ENCODE results near the gene PDZD2.
"Not testable (repeated sequence)": the region's sequence is repeated elsewhere in the genome, so short reads cannot be mapped to it uniquely, and the experiment has no call there.

GRCh38 chr5:32080565-32080964 is 441.6 kb downstream of the PDZD2 start:
- TF ChIP-seq CTCF (conservative IDR thresholded peaks at IDR 0.05 in 1 of 2, IDR thresholded peaks at IDR 0.05 in 1 of 2; ENCODE audit: extremely low read depth in 1 of 2, insufficient read depth in 1 of 2, low read depth in 1 of 2, low read length in 2 of 2); EZH2 (IDR thresholded peaks at IDR 0.05; ENCODE audit: borderline replicate concordance, low read length): not testable (repeated sequence)

Measured in mammary epithelial cell (primary cell).